ENCODE results near the gene C14orf180. TPM values are rescaled to one million over a fixed set of nuclear protein-coding genes. Genes with fewer than 3 reads are reported as not detected.

C14orf180 gene
- total and polyA plus RNA-seq, 2 experiments from 2014 or later: not detected

DNA sequence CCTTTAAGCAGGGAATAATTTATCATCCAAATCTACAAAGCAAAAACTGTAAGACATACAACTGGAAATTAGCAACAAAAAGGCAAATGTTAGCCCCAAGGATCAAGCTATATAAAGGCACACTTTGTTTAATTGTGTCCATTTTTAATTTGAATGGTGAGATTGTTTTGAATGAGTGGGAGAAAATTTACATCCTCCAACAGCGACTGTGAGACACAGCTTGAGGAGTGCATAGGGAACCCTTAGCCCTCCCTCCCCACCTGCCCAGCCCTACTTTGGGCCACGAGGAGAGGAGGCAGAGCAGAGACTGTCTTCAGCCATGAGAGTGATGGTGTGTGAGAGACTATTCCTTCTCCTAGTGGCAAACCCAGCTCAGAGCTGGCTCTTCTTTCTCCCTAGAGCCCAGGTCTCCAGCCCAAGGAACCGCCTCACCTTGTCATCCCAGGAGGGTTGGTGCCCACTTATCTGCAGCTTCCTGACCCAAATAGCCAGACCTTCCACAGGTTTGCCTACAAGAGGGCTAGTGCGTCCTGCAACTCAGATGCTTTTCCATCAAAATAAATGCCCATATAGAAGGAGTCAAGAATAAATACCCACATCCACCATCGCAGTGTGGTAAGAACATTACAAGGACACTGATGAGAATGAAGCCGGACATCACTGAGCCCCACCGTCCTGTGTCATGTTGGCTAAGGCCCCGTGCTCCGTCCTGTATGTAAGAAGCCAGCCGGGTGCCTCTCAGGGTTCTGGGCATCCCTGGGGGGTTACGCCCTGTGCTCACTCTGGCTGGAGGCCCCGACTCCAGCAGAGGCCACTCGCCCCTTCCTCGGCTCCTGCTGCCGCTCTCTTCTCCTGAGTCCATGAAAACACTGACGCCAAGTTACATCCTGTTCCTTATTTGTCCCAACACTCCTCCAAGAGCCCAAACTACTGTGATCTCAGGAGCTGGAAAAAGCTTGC is 36.4 kb upstream of the C14orf180 start:
- Histone ChIP-seq H3K36me3 (ENCODE audit: low read depth) (no peaks in the 10 kb centered on the region), H3K27me3 (replicated peaks; ENCODE audit: insufficient read depth) (peaks cover 28% of the 10 kb centered on the region), H4K20me1 (ENCODE audit: insufficient read depth) (no peaks in the 10 kb centered on the region), H3K9me2 (ENCODE audit: insufficient read depth) (no peaks in the 10 kb centered on the region), H3K27ac (no peak overlapping the region), H3F3A (ENCODE audit: insufficient read depth) (no peaks in the 10 kb centered on the region), H3K4me1 (ENCODE audit: insufficient read depth) (no peaks in the 10 kb centered on the region), H3K4me3 (no peak overlapping the region), H3K79me2 (ENCODE audit: insufficient read depth) (no peaks in the 10 kb centered on the region), H2AFZ (no peak overlapping the region), H3K9me3 (ENCODE audit: low read depth) (no peaks in the 10 kb centered on the region), H3K4me2 (ENCODE audit: unreplicated experiment) (no peak overlapping the region), H3K9ac (no peak overlapping the region)
- no peak for DNase-seq
- in situ Hi-C loops (cut with MboI): no loop called here
- no peak for TF ChIP-seq EZH2 (IDR thresholded peaks at IDR 0.05; ENCODE audit: insufficient read depth, poor library complexity, severe bottlenecking)
- no peak for TF ChIP-seq EZH2phosphoT487 (IDR thresholded peaks at IDR 0.05; ENCODE audit: insufficient read depth, low read depth)
- 45 to 59% methylated on average over 14 to 15 of the region's 16 CpGs for WGBS, 2 experiments (ENCODE audit: low coverage in 1 of 2, low lambda C conversion rate in 2 of 2, missing lambda C conversion rate in 2 of 2)

DNA sequence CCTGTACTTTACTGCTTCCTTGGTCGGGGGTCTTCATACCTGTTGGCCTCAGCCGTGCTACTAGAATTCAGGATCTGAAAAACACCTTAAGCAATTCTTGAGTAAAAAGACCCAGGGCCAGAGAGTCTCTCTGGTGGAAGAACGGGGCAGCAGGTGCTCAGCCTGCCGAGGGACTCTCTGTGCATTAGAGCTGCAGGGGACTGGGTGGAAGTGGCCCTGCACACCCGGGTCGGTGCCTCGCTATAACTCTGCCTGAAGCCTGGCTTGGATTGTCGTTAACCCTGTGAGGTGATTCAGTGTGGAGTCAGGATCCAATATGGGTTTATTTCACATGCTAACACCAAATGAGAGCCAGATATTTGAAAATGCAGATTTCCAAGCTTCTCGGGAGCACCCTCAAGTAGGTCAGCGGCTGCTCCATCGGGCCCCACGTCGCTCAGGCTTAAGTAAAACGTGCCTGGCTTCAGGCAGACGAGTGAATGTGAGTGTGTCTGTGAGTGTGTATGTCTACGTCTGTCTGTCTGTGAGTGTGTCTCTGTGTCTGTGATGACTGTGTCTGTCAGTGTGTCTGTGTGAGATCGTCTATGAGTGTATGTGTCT is 35.1 kb upstream of the C14orf180 start:
- Histone ChIP-seq H4K20me1 (ENCODE audit: insufficient read depth) (no peaks in the 10 kb centered on the region), H3K27me3 (replicated peaks; ENCODE audit: insufficient read depth) (peaks cover 28% of the 10 kb centered on the region), H3K4me2 (ENCODE audit: unreplicated experiment) (no peak overlapping the region), H3K9me3 (ENCODE audit: low read depth) (no peaks in the 10 kb centered on the region), H3K4me3 (no peak overlapping the region), H3F3A (ENCODE audit: insufficient read depth) (no peaks in the 10 kb centered on the region), H3K79me2 (ENCODE audit: insufficient read depth) (no peaks in the 10 kb centered on the region), H3K36me3 (ENCODE audit: low read depth) (no peaks in the 10 kb centered on the region), H3K9ac (no peak overlapping the region), H3K27ac (no peak overlapping the region), H3K9me2 (ENCODE audit: insufficient read depth) (no peaks in the 10 kb centered on the region), H2AFZ (no peak overlapping the region), H3K4me1 (ENCODE audit: insufficient read depth) (no peaks in the 10 kb centered on the region)
- TF ChIP-seq EZH2phosphoT487 (IDR thresholded peaks at IDR 0.05; ENCODE audit: insufficient read depth, low read depth) (no peak), EZH2 (IDR thresholded peaks at IDR 0.05; ENCODE audit: insufficient read depth, poor library complexity, severe bottlenecking) (no peak)
- in situ Hi-C loops (cut with MboI): no loop called here
- no peak for DNase-seq
- WGBS, 2 experiments (ENCODE audit: low coverage in 1 of 2, low lambda C conversion rate in 2 of 2, missing lambda C conversion rate in 2 of 2): 21 to 25% methylated on average over 17 of the region's 17 CpGs

DNA sequence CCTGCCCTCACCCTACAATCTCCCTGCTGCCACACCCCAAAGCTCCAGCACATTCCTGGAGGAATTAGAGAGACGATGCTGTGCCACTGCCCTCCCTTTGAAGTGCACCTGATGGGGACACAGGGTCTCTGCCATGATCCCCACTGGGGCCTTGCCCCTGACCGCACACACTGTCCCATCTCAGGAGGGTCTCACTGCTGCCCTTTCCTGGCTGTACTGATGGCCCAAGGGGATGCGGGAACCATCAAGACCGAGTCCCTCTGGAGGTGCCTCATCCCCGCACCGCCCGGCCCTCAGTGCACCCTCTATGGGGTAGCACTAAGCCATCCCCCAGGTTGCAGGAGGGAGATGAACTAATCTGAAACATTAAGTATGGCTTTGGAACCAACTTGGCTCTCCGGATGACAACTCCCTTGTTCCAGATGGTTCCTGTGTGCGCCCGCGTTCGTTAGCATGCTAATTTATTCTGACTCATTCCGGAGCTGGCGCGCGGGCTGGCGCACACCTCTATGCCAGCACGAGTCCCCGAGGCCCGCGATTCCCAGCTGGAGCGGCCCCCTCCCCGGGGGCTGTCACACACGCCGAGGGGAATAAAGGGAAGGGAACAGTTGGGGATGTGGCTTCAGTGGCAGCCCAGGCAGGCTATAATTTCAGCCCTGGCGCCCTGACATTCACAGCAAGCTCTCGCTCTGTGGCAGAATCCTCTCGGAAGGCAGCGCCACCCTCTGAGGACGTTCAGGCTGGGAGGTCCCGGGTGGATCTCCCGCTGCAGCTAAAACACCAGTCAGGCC is 34.2 kb upstream of the C14orf180 start:
- Histone ChIP-seq H4K20me1 (ENCODE audit: insufficient read depth) (no peaks in the 10 kb centered on the region), H3K79me2 (ENCODE audit: insufficient read depth) (no peaks in the 10 kb centered on the region), H3K4me1 (ENCODE audit: insufficient read depth) (no peaks in the 10 kb centered on the region), H3K4me3 (no peak overlapping the region), H3K27me3 (replicated peaks; ENCODE audit: insufficient read depth) (peaks cover 32% of the 10 kb centered on the region), H3K4me2 (ENCODE audit: unreplicated experiment) (no peak overlapping the region), H3K27ac (no peak overlapping the region), H3K9me2 (ENCODE audit: insufficient read depth) (no peaks in the 10 kb centered on the region), H3K9me3 (ENCODE audit: low read depth) (no peaks in the 10 kb centered on the region), H2AFZ (no peak overlapping the region), H3K9ac (no peak overlapping the region), H3K36me3 (ENCODE audit: low read depth) (no peaks in the 10 kb centered on the region), H3F3A (ENCODE audit: insufficient read depth) (no peaks in the 10 kb centered on the region)
- in situ Hi-C loops (cut with MboI): no loop called here
- no peak for TF ChIP-seq EZH2phosphoT487 (IDR thresholded peaks at IDR 0.05; ENCODE audit: insufficient read depth, low read depth)
- no peak for TF ChIP-seq EZH2 (IDR thresholded peaks at IDR 0.05; ENCODE audit: insufficient read depth, poor library complexity, severe bottlenecking)
- whole genome bisulfite sequencing, 2 experiments (ENCODE audit: low coverage in 1 of 2, low lambda C conversion rate in 2 of 2, missing lambda C conversion rate in 2 of 2): 24 to 33% methylated on average over 27 to 32 of the region's 32 CpGs
- no peak for DNase-seq

DNA sequence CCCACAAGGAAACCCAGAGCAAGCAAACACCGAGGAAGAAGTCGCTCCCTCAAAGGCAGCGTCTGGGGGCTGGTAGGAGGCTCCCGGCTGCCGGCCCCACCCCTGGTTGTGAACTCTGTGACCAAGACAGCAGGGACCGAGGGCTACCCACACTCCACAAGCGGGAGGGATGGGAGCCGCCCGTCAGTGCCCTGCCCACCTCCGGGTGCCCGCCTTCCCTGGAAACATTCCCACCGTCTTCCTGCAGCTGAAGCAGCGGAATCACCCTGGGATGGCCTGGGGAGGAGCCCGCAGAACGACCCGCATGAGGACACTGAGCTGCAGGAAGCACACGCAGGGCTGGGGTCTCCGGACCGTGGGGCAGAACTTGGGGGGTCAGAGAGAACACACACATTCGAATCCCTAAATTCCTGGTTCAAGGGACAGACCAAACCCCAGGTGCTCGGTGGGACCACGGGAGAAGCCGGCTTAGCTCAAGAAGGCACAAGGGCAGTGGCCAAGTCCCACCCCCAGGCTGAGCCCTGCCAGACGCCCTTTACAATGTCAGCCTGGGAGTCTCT is 33.5 kb upstream of the C14orf180 start:
- DNase-seq: no peak
- H3K4me3 ChIP-seq: no peak overlapping the region
- H3K79me2 ChIP-seq (ENCODE audit: insufficient read depth): no peaks in the 10 kb centered on the region
- H3K4me1 ChIP-seq (ENCODE audit: insufficient read depth): no peaks in the 10 kb centered on the region
- H3K36me3 ChIP-seq (ENCODE audit: low read depth): no peaks in the 10 kb centered on the region
- no peak overlapping the region for H2AFZ ChIP-seq
- peaks cover 32% of the 10 kb centered on the region for H3K27me3 ChIP-seq (replicated peaks; ENCODE audit: insufficient read depth)
- H3K9ac ChIP-seq: no peak overlapping the region
- no peaks in the 10 kb centered on the region for H3F3A ChIP-seq (ENCODE audit: insufficient read depth)
- no peak for TF ChIP-seq EZH2 (IDR thresholded peaks at IDR 0.05; ENCODE audit: insufficient read depth, poor library complexity, severe bottlenecking)
- TF ChIP-seq EZH2phosphoT487 (IDR thresholded peaks at IDR 0.05; ENCODE audit: insufficient read depth, low read depth): no peak
- in situ Hi-C loops (cut with MboI): no loop called here
- H3K27ac ChIP-seq: no peak overlapping the region
- WGBS, 2 experiments (ENCODE audit: low coverage in 1 of 2, low lambda C conversion rate in 2 of 2, missing lambda C conversion rate in 2 of 2): 19 to 33% methylated on average over 24 of the region's 24 CpGs
- no peaks in the 10 kb centered on the region for H4K20me1 ChIP-seq (ENCODE audit: insufficient read depth)
- no peaks in the 10 kb centered on the region for H3K9me2 ChIP-seq (ENCODE audit: insufficient read depth)
- H3K9me3 ChIP-seq (ENCODE audit: low read depth): no peaks in the 10 kb centered on the region
- H3K4me2 ChIP-seq (ENCODE audit: unreplicated experiment): no peak overlapping the region
